Measurements from ENCODE around the gene RBKS. TPM values are rescaled to one million over a fixed set of nuclear protein-coding genes. Genes with fewer than 3 reads are reported as not detected.

RBKS gene
- total RNA-seq, 1 donor from 2014 or later: 1.6 TPM

DNA sequence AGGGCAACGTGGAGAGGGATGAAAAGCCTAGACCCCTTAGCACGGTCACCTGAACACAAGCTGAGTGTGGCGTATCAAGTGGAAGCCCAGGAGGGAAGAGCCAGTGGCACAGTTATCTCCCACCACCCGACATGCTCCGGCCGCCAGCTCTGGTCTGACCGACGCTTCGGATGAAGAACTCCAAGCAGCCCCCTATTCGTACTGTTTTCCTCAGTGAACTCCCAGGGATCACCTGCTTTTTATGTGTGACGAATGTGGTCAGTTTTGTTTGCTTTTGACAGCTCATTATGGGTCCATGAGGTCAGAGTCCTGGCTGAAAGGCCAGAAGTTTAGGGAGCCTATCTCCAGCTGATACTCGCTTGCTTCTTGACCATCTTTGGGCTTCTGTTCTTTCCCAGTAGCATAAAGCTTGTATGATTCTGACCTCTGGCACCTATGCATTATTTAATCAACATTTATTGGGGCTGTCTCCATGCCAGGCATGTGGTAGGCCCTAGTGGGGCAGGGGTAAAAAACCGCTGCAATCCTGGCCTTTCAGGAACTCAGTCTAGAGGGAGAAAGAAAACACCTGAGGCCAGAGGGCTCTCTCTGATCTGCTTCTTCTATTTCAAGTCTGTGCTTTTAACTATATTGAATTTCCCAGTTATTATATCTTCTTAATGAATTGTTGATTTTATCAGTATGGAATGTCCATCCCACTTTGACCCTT lies 151.7 kb downstream of the RBKS start:
- TF ChIP-seq EZH2 (IDR thresholded peaks at IDR 0.05; ENCODE audit: insufficient read depth, low read length): no peak
- TF ChIP-seq, protein P1, sequence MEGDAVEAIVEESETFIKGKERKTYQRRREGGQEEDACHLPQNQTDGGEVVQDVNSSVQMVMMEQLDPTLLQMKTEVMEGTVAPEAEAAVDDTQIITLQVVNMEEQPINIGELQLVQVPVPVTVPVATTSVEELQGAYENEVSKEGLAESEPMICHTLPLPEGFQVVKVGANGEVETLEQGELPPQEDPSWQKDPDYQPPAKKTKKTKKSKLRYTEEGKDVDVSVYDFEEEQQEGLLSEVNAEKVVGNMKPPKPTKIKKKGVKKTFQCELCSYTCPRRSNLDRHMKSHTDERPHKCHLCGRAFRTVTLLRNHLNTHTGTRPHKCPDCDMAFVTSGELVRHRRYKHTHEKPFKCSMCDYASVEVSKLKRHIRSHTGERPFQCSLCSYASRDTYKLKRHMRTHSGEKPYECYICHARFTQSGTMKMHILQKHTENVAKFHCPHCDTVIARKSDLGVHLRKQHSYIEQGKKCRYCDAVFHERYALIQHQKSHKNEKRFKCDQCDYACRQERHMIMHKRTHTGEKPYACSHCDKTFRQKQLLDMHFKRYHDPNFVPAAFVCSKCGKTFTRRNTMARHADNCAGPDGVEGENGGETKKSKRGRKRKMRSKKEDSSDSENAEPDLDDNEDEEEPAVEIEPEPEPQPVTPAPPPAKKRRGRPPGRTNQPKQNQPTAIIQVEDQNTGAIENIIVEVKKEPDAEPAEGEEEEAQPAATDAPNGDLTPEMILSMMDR (IDR thresholded peaks at IDR 0.05; ENCODE audit: insufficient read depth, low read depth, low read length): no peak
- Histone ChIP-seq H3K9me3 (ENCODE audit: insufficient read depth, low read depth, low read length) (no peaks in the 10 kb centered on the region), H3K27ac (ENCODE audit: low read depth, low read length) (no peak overlapping the region), H4K20me1 (ENCODE audit: insufficient read depth, low read length) (no peaks in the 10 kb centered on the region), H2AFZ (ENCODE audit: low read depth, low read length) (peak overlapping the region; percentile 42), H3K27me3 (ENCODE audit: insufficient read depth, low read length) (no peaks in the 10 kb centered on the region), H3K79me2 (ENCODE audit: insufficient read depth, low read length) (no peaks in the 10 kb centered on the region), H3K9ac (ENCODE audit: low read length) (no peak overlapping the region), H3K36me3 (ENCODE audit: insufficient read depth, low read length) (no peaks in the 10 kb centered on the region), H3K4me1 (ENCODE audit: insufficient read depth, low read length) (peaks cover 19% of the 10 kb centered on the region), H3K4me3 (ENCODE audit: insufficient read depth, low read depth, low read length) (no peak overlapping the region), H3K4me2 (ENCODE audit: low read length) (peak overlapping the region; percentile 9)
- Mint-ChIP-seq H3K27me3 (ENCODE audit: low read depth, unreplicated experiment) (peaks cover 4% of the 10 kb centered on the region), H3K4me3 (ENCODE audit: unreplicated experiment) (no peak overlapping the region), H3K9me3 (ENCODE audit: unreplicated experiment) (peaks cover 5% of the 10 kb centered on the region), H3K4me1 (ENCODE audit: low read depth, unreplicated experiment) (no peaks in the 10 kb centered on the region), H3K27ac (ENCODE audit: unreplicated experiment) (no peak overlapping the region), H3K36me3 (ENCODE audit: low read depth, unreplicated experiment) (no peaks in the 10 kb centered on the region)
- DNase-seq (ENCODE audit: low read depth): no peak
- no peak for FAIRE-seq

DNA sequence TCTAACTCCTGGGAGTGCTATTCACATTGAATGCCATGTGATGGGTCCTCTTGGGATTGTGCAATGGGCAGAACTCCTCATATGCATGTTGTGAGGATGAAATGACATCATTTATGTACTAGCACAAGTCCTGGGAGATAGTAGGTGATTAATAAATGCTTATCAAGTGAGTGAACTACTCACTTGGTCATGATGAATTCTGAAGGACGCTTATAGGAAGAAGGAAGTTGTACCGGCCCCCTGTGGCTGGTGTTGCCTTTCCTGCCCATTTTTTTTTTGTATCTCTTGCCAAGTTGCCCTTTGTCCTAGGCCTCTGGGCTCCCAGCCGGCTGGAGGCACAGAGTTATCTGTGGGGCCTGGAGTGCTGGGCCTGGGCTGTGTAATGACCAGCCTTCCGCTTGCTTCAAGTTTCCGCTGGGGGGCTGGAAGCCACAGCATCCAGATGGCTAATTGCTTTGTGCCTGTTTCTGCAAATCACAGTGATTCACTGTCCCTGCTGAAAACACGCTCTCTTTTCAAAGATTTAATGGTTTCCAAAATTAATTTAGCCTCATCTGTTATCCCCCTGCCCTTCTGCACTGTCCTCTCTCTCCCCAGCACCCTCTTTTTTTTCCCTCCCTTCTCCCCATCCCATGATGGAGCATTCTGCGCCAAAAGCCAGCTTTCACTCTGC lies 152.4 kb downstream of the RBKS start:
- FAIRE-seq (no peak), DNase-seq (ENCODE audit: low read depth) (peak; percentile 73)
- Histone ChIP-seq H3K27ac (ENCODE audit: low read depth, low read length) (no peak overlapping the region), H2AFZ (ENCODE audit: low read depth, low read length) (peak overlapping the region; percentile 42), H3K4me3 (ENCODE audit: insufficient read depth, low read depth, low read length) (no peak overlapping the region), H3K4me1 (ENCODE audit: insufficient read depth, low read length) (peaks cover 19% of the 10 kb centered on the region), H3K79me2 (ENCODE audit: insufficient read depth, low read length) (no peaks in the 10 kb centered on the region), H3K9ac (ENCODE audit: low read length) (no peak overlapping the region), H3K36me3 (ENCODE audit: insufficient read depth, low read length) (no peaks in the 10 kb centered on the region), H3K27me3 (ENCODE audit: insufficient read depth, low read length) (no peaks in the 10 kb centered on the region), H4K20me1 (ENCODE audit: insufficient read depth, low read length) (no peaks in the 10 kb centered on the region), H3K9me3 (ENCODE audit: insufficient read depth, low read depth, low read length) (no peaks in the 10 kb centered on the region), H3K4me2 (ENCODE audit: low read length) (peak overlapping the region; percentile 9)
- Mint-ChIP-seq H3K27ac (ENCODE audit: unreplicated experiment) (no peak overlapping the region), H3K4me3 (ENCODE audit: unreplicated experiment) (no peak overlapping the region), H3K27me3 (ENCODE audit: low read depth, unreplicated experiment) (peaks cover 4% of the 10 kb centered on the region), H3K4me1 (ENCODE audit: low read depth, unreplicated experiment) (no peaks in the 10 kb centered on the region), H3K9me3 (ENCODE audit: unreplicated experiment) (peaks cover 5% of the 10 kb centered on the region), H3K36me3 (ENCODE audit: low read depth, unreplicated experiment) (no peaks in the 10 kb centered on the region)
- TF ChIP-seq, protein P1 (IDR thresholded peaks at IDR 0.05; ENCODE audit: insufficient read depth, low read depth, low read length): no peak
- TF ChIP-seq EZH2 (IDR thresholded peaks at IDR 0.05; ENCODE audit: insufficient read depth, low read length): no peak

DNA sequence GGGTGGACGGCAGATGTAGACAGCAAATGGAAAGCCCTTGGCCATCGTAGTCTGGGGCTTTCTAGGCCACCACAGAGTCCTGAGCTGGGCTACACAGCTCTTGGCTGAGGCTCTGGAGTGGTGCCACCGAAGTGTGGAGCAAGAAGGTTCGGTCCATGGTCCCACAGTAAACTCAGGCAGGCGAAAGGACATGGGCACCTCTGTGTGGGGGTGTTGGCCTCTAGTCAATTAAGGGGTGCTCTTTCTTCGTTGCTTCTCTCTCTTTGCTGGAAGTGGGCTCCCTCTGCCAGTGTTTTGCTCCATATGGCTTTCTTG lies 153.3 kb downstream of the RBKS start:
- H3K9ac ChIP-seq (ENCODE audit: low read length): no peak overlapping the region
- H3K4me1 Mint-ChIP-seq (ENCODE audit: low read depth, unreplicated experiment): no peaks in the 10 kb centered on the region
- H4K20me1 ChIP-seq (ENCODE audit: insufficient read depth, low read length): no peaks in the 10 kb centered on the region
- FAIRE-seq: no peak
- H3K4me1 ChIP-seq (ENCODE audit: insufficient read depth, low read length): peaks cover 19% of the 10 kb centered on the region
- H3K36me3 ChIP-seq (ENCODE audit: insufficient read depth, low read length): no peaks in the 10 kb centered on the region
- no peak for TF ChIP-seq EZH2 (IDR thresholded peaks at IDR 0.05; ENCODE audit: insufficient read depth, low read length)
- TF ChIP-seq, protein P1 (IDR thresholded peaks at IDR 0.05; ENCODE audit: insufficient read depth, low read depth, low read length): no peak
- no peak for DNase-seq (ENCODE audit: low read depth)
- peaks cover 4% of the 10 kb centered on the region for H3K27me3 Mint-ChIP-seq (ENCODE audit: low read depth, unreplicated experiment)
- H3K4me3 Mint-ChIP-seq (ENCODE audit: unreplicated experiment): no peak overlapping the region
- H3K79me2 ChIP-seq (ENCODE audit: insufficient read depth, low read length): no peaks in the 10 kb centered on the region
- no peaks in the 10 kb centered on the region for H3K27me3 ChIP-seq (ENCODE audit: insufficient read depth, low read length)
- no peak overlapping the region for H3K27ac ChIP-seq (ENCODE audit: low read depth, low read length)
- H3K9me3 ChIP-seq (ENCODE audit: insufficient read depth, low read depth, low read length): no peaks in the 10 kb centered on the region
- no peak overlapping the region for H2AFZ ChIP-seq (ENCODE audit: low read depth, low read length)
- no peak overlapping the region for H3K27ac Mint-ChIP-seq (ENCODE audit: unreplicated experiment)
- no peak overlapping the region for H3K4me2 ChIP-seq (ENCODE audit: low read length)
- H3K9me3 Mint-ChIP-seq (ENCODE audit: unreplicated experiment): peaks cover 5% of the 10 kb centered on the region
- no peak overlapping the region for H3K4me3 ChIP-seq (ENCODE audit: insufficient read depth, low read depth, low read length)
- H3K36me3 Mint-ChIP-seq (ENCODE audit: low read depth, unreplicated experiment): no peaks in the 10 kb centered on the region

Data from astrocyte (in vitro differentiated cells and primary cell).